Right renal pelvis (tissue), 4 donors: Measurements from ENCODE around the gene GDPD2. TPM values are rescaled to one million over a fixed set of nuclear protein-coding genes. Genes with fewer than 3 reads are reported as not detected.
"Not testable (repeated sequence)": the region's sequence is repeated elsewhere in the genome, so short reads cannot be mapped to it uniquely, and the experiment has no call there.

Experiments used
- DNase-seq, 4 donors: peaks; one replicate each; pipeline ENCODE4 v3.0.0-alpha.2; 2013; ENCODE audit warnings: low read depth in 4 of 4, low spot score in 3 of 4, missing footprints in 1 of 4
- polyA plus RNA-seq, 4 donors: library from polyadenylated mRNA; unstranded; fragments of 120-200 nt; gene quantifications; one replicate each; pipeline ENCODE4 v1.2.1, GENCODE V29; 2013; ENCODE audit not compliant: insufficient read length in 4 of 4

Gene GDPD2, protein sequence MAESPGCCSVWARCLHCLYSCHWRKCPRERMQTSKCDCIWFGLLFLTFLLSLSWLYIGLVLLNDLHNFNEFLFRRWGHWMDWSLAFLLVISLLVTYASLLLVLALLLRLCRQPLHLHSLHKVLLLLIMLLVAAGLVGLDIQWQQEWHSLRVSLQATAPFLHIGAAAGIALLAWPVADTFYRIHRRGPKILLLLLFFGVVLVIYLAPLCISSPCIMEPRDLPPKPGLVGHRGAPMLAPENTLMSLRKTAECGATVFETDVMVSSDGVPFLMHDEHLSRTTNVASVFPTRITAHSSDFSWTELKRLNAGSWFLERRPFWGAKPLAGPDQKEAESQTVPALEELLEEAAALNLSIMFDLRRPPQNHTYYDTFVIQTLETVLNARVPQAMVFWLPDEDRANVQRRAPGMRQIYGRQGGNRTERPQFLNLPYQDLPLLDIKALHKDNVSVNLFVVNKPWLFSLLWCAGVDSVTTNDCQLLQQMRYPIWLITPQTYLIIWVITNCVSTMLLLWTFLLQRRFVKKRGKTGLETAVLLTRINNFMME
- polyA plus RNA-seq, result 1 to 10 TPM; 1.0 to 2.1 (median 1.5) TPM

GRCh38 chrX:70422851-70423341 is at the start of gene GDPD2:
GDPD2 (plus strand) TSS chrX:70423314; CDS start chrX:70424985, 1,671 bp downstream.
- DNase-seq, result peak in 2 of 4 donors; percentile 16 to 33

DNA sequence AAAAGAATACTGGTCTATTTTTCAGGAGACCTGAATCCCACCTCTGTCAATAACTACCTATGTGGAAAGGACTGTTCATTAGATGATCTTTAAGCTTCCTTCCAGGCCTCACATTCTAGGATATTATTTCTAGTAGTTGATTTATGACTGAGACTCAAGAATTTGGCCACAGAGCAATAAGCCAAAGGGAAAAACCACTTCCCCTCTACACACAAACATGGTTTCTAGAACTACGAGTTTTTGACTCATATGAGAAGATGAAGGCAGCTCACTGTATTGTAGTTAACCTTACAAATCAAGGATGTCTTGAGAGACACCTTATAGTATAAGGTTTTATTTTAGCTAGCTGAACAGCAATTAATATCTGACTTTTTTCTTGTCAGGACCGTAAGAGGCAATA is 36.9 kb upstream of the GDPD2 start:
- DNase-seq, result no peak

DNA sequence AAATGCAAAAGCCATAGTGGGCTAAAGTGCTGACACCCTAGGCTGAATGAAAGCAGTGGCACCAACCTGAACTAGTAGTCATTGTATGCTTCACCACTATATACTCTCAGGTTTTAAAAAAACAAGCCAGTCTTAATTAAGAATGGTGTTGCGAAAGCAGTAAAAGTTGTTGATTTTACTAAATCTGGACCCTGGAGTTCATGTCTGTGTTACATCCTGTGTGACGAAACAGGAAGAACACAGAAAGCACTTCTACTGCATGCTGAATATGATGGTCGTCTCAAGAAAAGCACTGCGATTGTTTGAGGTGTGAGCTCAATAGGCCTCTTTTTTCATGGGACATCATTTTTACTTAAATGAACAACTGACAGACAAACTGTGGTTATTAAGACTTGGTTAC is 24.2 kb upstream of the GDPD2 start:
- no peak for DNase-seq

- DNase-seq, result not testable (repeated sequence)
Measured at GRCh38 chrX:70400181-70400580, 22.9 kb upstream of the GDPD2 start.

DNA sequence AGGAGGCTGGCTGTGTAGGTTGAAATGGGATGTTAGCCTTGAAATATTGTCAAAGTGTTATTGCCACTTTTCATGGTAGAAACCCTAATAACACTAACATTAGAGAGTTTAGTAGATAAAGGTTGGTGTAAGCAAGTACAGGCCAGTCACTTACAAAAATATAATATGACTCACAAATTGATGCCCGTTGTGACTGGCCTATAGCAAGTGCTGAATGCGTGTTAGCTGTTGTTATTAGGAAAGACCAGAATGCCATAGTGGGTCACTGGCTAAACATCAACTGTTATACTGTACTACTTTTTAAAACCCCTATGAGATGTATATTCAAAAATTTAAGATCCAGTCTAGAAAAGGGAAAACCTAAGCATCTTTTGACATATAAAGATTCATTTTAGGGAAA is 20.4 kb upstream of the GDPD2 start:
- no peak for DNase-seq

- no peak for DNase-seq
Measured at GRCh38 chrX:70405003-70405402, 18.1 kb upstream of the GDPD2 start.

GRCh38 chrX:70410921-70411320 is 12.2 kb upstream of the GDPD2 start:
- DNase-seq, result no peak

DNA sequence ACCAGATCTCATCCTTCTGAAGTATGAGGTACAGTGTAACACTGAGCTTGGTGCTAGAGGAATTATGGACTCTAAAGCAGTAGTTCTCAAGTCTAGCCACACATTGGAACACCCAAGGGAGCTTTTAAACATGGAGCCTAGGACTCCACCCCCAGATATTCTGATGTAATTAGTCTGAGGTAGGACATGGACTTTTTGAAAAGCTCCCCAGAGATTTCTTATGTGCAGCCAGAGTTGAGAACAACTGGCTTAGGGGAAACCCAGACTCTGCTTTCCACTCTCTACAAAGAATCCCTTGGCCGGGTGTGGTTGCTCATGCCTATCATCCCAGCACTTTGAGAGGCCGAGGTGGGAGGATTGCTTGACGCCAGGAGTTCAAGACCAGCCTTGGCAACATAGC is 11.6 kb upstream of the GDPD2 start:
- DNase-seq, result no peak

DNA sequence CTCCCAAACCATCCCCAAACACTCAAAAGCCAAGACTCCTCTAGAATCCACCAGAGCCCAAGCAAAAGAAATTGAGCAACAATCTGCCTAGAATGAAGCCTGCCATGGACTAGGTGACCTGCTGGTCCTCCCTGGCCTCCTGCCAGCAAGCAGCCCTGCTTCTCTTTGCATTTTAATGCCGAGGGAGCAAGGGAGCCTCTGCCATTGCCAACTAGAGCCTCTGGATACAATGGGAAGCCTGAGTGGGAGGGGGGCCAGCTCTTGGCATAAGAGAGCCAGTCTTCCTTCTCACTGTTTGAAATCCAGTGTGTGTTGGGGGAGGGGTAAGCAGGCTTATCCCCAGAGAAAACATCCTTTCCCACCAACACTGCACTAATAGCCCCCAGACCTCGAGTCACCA is 1.5 kb upstream of the GDPD2 start:
- DNase-seq, result no peak

DNA sequence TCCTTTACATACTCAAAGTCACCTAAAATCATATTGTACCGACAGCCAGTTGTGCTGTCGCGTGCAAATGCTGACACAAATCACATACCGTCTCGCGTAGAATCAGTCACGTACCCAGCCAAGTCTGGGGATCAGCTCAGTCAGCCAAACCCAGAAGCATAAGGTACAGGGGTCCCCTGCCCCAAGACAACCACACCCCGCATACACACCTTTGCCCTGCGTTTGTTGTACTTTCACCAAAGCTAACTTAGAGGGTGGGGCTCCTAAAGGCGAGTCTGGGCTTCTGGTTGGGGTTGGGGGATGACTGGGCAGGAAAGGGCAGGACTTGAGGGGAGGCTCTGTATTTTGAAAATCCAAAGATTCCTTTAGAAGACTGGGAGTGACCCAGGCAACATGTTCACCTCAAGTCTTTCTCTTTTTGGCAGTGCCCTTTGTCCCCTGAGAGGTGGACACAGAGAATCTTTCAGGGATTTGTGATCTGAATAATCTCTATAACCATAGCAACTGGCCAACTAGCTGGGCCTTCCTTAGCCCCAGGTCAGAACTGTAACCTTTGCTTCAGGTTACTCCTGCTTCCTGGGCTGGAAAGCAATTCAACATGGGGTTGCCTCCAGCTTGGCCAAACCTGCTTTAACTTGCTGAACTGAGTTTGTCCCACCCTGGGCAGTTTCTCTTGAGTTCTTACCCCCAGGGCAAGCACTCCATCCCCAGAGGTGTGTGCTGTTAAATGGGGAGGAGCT is 992 bp downstream of the GDPD2 start:
- no peak for DNase-seq

- DNase-seq, result no peak
Measured at GRCh38 chrX:70424801-70425200, 1.7 kb downstream of the GDPD2 start.

- DNase-seq, result no peak
Measured at GRCh38 chrX:70426286-70427278, 3.5 kb downstream of the GDPD2 start.

DNA sequence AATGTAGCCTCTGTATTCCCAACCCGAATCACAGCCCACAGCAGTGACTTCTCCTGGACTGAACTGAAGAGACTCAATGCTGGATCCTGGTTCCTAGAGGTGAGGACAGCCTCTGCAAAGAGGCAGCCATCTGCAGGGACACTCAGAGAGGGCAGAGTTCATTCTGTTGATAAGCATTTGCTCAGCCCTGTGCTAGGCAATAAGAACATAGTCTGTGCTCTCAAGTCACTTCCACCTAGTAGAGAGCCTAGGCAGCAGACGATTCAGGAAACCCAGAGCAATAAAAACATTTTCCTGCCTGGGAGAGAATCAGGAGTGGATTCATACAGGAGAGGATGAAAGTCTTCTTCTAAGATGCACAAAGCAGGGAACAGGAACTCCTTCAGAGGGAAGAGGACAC is 4.3 kb downstream of the GDPD2 start:
- no peak for DNase-seq

GRCh38 chrX:70429759-70430158 is 6.6 kb downstream of the GDPD2 start:
- DNase-seq, result no peak

DNA sequence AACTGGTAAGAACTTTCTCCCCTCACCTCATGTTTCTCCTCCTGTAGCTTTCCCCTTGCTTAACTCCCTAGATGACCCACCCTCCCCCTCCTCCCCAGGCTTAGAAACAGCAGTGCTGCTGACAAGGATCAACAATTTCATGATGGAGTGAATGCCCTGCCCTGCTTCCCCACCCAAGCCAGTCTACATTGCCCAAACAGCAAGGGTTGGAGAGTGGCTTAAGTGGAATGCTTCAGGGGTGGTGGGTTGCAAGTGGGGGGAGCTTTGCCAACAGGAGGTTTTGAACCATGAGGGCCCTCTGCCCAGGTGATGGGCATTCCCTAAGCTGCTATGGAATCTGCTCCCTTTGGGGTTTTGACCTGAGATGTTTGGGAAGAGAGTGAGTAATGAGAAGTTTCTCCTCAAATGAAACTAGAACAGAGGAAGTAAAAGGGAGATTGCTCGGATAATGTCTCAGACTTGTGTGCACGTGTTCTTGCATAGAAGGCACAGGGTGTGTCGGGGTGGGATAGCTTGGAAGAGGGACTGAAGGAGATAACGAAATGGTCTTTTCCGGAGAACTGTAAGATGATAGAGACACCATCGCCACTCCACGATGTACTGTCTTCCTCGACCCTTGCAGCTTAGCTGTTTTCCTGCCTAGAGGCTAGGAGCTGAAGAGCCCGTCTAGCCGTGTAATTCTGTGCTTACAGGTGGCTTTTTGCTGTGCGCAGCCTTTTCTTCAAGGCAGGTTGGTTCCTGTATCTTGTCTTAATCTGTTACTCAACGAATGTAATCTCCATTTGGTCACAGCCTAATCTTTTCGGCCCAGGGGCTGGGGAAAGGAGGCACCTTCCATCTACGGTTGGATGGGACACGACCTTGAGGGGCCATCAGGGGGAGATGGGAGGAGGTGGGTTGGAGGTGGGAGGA is 10.1 kb downstream of the GDPD2 start:
- no peak for DNase-seq

DNA sequence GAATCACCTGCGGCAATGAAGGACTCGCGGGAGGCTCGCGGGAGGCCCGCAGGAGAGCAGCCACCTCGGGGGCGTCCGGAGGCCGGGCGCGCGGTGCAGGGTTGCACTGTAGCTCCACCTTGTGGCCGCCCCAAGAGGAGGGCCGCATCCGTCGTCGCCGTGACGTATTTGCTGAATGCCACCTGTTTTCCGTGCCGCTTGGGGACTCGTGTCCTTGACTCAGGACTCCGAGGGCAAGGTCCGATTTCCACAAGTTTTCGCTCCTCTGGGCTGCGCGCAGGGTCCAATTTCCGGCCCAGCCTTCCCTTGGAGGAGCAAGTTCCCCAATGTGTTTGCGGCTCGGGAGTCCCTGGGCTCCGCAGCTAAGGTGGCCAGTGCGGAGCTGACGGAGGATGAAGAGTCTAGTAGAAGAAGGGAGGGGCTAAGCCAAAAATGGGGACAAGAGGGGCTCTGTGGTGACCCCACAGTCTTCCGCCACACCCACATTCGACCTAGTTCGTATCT is 10.8 kb downstream of the GDPD2 start:
- peak in 2 of 4 donors; percentile 38 to 47 for DNase-seq

- peak in 2 of 4 donors; percentile 42 to 57 for DNase-seq
Measured at GRCh38 chrX:70434352-70434866, 11.3 kb downstream of the GDPD2 start.

DNA sequence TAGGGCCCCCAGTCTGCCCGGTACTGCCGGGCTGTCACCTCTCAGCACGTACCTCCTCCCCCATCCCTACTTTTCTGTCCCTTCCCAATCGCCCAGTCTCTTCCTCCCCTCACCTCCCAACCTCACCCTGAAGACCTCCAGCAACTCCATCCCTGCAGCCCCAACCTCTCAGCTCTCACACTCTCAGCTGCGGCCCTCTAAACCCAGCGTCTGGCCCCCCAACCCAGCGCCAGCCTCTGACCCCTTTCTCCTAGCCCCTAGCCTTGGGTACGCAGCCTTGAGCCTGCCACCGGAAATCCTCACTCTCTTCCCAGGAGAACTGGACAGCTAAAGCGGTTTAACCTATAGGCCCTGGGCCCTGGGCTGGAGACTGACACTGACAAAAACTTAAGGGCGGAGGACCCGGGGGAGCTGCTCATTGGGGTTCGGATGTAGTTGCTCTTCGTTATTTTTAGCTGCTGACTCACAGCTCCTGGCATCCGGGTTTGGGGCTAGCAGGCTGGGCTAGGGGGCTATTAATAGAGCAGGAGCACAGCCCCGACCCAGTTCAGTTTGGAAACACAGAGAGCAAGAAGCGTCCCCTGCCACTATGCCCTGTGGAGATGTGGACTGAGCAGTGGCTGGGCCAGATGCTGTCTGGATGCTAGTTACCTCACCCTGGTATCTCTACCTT is 11.9 kb downstream of the GDPD2 start:
- DNase-seq, result no peak
